ENCODE measurements around the gene RNF213.
"Not testable (repeated sequence)": the region's sequence is repeated elsewhere in the genome, so short reads cannot be mapped to it uniquely, and the experiment has no call there.

Gene RNF213

DNA sequence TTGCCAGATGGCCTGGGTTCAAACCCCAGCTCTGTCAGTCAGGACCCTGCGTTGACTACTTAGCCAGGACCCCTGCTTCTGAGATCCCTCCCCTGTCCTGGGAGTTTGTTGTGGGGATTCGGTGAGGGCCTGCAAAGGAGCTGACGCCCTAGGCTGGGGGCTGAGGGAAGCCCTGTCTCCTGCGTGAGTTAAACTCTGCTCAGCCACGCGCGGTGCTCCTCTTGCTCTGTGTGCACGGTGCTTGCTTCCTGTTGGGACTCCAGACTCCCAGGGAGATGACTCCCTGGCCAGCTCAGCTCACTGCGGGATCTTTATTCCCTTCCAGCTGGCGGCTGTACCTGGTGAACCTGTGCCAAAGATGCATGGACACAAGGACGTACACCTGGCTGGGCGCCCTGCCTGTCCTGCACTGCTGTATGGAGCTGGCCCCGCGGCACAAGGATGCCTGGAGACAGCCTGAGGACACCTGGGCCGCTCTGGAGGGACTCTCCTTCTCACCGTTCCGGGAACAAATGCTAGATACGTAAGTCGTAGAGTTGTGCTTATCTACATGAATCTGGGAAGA, 37.4 kb downstream of the RNF213 start:
- DNase-seq, result peak; percentile 24

DNA sequence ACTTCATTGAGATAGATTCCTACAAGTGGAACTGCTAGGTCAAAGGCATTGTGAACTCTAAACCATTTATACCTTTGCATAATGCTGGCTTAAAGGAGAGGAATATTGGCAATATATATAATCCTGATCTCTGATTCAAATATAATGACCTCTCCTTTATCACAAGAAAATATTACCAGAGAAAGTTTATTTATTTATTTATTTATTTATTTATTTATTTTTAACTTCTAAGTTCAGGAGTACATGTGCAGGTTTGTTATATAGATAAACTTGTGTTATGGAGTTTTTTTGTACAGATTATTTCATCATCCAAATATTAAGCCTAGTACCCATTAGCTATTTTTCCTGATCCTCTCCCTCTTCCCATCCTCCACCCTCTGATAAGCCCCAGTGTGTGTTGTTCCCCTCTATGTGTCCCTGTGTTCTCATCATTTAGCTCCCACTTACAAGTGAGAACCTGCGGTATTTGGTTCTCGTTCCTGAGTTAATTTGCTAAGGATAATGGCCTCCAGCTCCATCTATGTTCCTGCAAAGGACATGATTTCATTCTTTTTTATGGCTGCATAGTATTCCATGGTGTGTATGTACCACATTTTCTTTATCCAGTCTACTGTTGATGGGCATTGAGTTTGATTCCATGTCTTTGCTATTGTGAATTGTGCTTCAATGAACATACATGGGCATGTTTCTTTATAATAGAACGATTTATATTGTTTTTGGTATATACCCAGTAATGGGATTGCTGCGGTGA, 38.9 kb downstream of the RNF213 start:
- not testable (repeated sequence) for DNase-seq

DNA sequence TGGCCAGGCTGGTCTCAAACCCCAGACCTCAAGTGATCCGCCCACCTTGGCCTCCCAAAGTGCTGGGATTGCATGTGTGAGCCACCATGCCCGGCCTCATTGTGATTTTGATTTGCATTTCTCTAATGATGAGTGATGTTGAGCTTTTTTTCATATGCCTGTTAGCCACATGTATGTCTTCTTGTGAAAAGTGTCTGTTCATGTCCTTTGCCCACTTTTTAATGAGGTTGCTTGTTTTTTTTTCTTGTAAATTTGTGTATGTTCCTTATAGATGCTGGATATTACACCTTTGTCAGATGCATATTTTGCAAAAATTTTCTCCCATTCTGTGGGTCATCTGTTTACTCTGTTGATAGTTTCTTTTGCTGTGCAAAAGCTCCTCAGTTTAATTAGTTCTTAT, 40.1 kb downstream of the RNF213 start:
- DNase-seq, result not testable (repeated sequence)

DNA sequence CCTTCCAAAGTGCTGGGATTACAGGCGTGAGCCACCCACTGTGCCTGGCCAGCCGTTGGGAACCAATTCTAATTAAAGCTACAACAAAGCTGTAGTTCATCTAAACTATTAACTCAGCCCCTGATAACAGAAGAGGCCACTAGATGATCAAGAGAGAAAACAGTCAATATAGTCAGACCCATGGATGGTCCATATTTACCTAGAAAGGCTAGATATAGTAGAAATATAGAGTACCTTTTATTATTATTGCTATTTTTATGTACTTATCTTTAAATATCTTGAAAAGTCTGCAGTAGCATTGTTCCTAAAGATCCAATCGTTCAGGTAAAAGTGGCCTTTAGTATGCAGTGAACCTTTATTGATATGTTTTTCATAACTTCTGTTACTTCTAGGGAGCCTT, 43.2 kb downstream of the RNF213 start:
- DNase-seq, result no peak

DNA sequence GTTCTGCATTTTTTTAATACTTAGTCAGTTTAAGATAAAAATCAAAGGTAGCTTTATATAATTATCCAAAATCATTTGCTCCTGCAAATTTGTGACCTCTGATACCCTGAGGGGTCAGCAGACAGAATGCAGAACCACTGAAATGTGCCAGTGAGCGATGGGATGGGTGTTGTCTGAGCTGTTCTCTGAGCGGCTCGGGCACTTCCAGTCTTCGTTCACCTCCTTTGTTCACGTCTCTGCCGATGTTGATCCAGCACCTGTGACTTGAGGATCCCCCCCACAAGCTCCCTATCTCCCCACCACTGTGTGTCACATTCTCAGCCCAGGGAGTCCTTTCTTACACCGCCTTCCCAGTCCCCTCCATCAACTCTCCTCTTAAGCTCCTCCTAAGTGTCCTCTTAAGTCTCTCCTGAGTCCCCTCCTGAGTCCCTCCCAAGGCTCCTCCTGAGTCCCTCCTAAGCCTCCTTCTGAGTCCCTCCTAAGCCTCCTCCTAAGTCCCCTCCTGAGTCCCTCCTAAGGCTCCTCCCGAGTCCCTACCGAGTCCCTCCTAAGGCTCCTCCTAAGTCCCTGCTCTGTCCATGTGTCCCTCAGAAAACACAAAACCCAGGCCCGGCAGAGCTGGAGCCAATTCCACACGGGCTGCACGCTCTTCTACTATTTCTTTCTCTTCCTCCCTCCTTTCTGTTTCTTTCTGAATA, 47.5 kb downstream of the RNF213 start:
- no peak for DNase-seq

DNA sequence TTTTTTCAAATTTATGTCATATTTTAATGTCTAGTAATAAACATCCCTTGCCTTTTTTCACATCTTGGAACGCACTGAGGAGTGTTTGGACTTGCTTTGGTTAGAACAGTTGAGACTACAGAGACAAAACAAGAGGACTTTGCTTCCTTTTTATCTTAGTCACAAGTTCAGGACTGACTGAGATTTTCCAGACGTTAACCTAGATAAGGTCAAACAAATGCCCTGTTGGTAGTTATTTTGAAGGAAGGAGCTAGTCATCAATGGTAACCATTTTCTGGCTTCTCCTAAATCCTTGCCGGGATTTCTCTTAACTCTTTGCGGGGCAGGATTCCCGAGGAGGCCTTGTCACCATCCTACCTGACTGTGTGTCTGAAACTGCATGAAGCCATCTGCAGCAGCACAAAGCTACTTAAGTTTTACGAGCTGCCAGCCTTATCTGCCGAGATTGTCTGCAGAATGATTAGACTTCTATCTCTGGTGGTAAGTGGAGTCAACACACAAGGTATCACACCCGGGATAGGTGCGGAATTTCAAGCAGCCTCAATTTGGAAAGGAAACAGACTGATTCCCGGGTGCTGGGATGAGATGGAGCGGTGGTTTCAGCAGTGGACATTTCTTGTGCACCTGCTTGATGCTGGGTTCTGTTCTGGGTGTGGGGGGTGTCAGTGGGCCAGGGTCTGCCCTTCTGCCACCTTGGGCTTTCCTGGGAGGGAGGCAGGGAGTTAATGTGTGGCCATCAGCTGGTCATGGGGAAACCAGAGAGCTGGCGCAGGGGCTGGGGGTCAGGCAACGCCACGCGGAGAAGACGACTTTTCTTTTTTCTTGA, 48.3 kb downstream of the RNF213 start:
- DNase-seq, result no peak

DNA sequence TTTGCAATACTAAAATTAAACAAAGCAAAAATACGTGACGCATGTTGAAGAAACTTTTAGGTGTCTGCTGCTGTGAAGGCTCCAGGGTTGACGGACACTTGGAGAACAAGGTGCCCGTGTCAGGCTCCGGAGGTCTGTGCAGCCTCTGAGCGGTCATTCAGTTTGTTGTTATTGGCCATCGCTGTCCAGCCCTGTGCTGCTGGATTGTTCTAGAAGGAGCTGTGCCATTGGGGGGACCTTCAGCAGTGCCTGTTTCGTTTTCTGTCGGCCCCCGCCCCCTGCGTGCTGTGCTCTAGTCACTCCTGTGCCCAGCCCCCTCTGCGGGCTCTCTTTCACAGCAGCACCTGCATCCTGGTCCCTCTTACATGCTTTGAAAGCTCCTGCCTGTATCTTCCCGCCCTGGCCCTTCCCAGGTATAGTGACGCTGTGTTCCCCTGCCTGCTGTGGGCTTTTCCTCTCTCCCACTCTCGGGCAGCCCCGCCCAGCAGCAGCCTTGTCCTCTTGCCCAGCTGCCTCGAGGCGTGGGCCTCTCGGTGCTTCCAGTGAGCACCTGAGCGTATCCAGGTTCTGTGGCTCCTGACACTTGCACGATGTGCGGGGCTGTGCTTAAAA, 50.7 kb downstream of the RNF213 start:
- DNase-seq, result no peak

DNA sequence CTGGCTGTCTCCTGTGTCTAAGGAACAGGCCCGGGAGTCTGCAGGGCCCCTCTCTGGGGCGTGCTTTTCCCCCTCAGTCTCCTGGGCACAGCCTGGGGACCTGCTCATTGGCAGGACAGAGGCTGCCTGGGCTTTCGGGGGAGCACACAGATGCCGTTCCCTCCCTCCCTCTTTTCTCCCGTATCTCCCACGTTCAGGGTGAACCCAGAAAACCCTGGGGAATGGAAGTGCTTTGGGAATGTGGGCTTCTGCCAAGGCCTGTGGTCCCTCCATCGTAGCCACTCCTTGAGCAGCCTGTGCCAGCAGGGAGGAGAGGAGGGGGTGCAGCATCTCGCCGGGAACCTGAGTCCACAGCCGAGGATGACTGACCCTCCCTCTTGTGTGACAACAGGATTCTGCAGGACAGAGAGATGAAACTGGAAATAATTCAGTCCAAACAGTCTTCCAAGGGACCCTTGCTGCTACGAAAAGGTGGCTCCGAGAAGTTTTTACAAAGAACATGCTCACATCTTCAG, 52.0 kb downstream of the RNF213 start:
- no peak for DNase-seq

DNA sequence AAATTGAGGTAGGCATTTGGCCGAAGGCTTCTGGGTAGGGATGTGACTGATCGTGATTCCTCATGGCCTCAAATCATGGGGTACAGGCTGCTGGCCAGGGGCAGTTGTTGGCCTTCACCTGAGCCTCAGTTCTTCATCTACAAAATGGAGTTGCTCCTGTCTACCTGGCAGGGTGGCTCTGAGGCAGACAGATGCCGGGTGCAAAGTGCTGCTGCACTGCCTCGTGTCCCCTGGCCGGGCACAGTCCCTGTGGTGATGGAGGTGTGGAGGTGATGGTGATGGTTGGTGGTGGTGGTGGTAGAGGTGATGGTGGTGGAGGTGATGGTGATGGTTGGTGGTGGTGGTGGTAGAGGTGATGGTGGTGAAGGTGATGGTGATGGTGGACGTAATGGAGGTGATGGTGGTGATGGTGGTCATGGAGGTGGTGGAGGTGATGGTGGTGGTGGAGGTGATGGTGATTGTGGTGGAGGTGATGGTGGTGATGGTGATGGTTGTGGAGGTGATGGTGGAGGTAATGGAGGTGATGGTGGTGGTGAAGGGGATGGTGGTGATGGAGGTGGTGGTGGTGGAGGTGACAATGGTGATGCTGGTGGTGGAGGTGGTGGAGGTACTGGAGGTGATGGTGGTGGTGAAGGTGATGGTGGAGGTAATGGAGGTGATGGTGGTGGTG, 52.6 kb downstream of the RNF213 start:
- DNase-seq, result no peak

DNA sequence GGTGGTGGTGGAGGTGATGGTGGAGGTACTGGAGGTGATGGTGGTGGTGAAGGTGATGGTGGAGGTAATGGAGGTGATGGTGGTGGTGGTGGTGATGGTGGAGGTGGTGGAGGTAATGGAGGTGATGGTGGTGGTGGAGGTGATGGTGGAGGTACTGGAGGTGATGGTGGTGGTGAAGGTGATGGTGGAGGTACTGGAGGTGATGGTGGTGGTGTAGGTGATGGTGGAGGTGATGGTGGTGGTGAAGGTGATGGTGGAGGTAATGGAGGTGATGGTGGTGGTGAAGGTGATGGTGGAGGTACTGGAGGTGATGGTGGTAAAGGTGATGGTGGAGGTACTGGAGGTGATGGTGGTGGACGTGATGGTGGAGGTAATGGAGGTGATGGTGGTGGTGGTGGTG, 53.3 kb downstream of the RNF213 start:
- DNase-seq, result not testable (repeated sequence)

DNA sequence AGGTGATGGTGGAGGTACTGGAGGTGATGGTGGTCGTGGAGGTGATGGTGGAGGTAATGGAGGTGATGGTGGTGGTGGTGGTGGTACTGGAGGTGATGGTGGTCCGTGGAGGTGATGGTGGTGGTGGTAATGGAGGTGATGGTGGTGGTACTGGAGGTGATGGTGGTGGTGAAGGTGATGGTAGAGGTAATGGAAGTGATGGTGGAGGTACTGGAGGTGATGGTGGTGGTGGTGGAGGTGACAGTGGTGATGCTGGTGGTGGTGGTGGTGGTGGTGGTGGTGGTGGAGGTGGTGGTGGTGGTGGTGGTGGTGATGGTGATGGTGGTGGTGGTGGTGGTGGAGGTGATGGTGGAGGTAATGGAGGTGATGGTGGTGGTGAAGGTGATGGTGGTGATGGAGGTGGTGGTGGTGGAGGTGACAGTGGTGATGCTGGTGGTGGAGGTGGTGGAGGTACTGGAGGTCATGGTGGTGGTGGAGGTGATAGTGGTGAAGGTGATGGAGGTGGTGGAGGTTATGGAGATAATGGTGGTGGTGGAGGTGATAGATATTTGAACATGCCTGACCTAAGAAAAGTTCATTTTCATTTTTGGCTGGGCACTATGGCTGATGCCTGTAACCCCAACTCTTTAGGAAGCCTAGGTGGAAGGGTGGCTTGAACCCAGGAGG, 55.0 kb downstream of the RNF213 start:
- no peak for DNase-seq

DNA sequence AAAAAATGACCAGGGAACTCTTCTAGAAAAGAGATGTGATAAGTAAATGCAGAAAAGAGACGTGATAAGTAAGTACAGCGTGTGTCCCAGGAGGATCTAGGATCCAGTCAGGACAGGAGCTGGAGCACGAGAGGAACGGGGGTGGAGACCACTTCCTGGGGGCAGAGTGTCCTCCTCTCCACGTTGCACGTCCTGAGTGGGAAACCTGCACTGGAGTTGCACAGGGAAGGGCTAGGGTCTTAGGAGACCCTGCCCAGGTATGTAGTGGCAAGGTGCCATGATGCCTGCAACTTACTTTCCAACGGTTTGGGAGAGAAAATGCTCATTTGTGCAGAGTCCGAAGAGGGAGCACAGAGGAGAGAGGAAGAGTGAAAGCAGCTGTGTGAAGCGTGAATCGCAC, 55.8 kb downstream of the RNF213 start:
- DNase-seq, result no peak

DNA sequence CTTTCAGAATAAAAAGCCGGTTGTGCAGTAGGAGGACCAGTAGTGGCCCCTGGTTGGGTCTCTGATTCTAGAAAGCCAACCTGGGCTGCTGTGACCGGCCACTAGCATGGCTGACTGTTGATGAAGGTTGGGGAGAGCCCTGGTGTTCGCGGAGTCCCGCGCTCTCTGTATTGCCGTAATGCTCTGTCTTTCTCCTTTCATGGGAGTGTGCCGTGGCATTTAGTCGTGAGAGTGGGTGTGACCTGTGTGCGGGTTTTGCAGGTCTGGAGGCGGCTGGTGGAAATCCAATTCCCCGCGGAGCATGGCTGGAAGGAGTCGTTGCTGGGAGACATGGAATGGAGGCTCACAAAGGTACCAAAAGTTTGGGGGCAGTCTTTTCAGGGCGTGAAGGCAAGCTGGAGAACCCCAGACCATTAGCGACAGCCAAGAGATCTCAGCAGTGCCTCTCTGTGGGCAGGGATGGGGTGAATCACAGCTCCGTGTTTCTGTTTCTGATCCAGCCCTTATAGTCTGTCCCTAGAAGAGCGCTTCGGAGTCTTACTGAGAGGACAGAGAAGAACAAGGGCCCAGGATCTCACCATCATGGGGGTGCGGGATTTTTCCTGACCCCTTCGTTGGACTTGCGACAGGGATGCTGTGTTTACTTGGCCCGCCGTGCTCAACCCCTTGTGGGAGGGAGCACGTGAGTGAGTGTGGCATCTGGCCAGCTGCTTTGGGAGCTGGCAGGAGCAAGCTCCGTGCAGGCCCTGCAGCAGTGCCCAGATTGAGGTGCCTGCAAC, 56.5 kb downstream of the RNF213 start:
- DNase-seq, result no peak

DNA sequence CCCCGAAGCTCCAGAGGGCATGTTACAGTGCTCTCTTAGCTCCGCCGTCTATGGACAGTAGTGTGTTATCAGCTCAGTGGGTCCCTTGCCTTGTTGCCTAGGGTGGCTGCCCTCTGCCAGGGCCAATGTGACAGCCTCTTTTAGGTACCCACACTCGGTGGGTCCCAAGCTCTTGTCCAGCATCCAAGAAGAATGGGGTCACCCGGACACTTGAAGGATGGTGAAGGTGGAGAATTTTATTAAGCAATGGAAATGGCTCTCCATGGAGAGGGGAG, 57.0 kb downstream of the RNF213 start:
- no peak for DNase-seq

DNA sequence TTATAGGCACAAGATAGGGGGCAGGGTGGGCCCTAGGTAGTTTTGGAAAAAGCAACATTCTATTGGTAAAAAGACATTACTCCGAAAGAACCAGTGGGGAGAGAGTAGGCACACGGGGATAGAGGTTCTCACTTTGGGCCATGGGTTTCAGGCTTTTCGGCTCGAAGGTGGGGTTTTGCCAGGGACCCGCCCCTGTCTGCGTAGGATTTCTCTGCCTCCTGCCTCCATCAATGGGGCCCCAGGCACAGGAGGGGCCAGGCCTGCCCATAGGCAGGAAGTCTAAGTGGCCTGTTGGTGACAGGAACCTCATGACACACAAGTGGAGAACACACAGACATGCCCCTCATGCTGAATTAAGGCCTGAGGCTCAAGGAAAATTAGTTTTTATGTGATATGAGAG, 57.5 kb downstream of the RNF213 start:
- DNase-seq, result no peak

DNA sequence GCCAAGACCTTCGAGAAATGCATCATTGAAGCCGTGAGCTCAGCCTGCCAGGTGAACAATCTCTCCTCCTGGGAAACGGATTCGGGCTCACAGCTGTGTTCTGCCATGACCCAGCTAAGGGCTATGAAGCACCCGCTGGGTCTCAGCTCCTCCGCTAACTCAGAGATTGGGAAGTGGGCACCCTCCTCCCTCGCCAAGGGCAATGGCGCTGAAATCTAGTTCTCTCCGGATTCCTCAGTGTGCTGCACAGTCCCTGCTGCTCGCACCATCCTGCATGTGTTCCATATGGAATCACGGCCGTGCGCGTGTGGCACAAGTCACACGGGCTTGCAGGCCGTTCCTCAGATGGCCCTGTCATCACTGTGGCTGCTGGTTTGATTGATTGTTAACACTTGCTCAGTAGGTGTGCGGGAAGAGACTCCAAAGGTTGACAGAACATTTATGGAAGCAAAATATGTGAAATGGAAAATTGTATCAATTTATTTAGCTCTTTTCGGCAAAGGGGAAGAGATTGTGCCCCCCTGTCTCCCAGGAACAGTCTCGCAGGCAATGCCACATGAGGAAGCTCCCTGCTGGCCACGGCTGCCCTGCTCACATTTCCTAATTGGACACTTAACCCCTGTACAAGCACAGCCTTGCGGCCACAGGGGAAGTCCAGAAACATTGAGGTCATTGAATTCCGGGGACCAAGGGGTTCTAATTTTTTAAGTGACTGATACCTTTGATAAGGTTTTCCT, 58.8 kb downstream of the RNF213 start:
- DNase-seq, result no peak

DNA sequence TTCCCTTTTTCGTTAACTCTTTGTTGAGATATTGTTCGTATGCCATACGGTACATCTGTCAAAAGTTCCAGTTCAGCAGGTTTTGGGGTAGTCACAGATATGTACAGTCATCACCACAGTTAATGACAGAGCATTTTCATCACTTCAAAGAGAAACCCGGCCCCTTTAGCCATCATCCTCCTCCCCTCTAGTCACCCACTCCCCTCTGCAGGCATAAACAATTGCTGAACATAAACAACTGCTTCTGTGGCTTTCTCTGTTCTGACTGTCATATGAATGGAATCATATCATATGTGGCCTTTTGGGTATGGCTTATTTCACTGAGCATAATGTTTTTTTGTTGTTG, 59.3 kb downstream of the RNF213 start:
- no peak for DNase-seq

DNA sequence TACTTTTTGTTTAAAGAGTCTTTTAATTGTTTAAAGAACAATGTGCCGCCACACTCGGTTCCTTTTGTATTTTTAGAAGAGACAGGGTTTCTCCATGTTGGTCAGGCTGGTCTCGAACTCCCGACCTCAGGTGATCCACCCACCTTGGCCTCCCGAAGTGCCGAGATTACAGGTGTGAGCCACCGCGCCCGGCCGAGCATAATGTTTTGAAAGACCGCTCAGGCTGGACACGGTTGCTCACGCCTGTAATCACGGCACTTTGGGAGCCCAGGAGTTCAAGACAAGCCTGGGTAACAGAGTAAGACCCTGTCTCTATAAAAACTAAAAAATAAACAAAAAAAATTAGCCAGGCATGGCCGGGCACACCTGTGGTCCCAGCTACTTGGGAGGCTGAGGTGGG, 59.8 kb downstream of the RNF213 start:
- no peak for DNase-seq

DNA sequence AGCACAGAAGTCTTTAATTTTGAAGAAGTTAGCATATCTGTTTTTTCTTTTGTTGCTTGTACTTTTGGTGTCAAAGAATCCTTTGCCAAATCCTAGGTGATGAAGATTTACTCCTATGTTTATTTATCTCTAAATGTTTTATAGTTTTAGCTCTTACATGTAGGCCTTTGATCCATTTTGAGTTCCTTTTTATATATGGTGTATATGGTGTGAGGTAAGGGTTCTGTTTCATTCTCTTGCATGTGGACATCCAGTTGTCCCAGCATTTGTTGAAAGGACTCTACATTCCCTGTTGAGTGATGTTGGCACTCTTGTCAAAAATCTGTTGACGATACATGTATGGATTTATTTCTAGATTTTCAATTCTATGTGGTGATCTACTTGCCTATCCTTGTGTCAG, 62.2 kb downstream of the RNF213 start:
- no peak for DNase-seq

DNA sequence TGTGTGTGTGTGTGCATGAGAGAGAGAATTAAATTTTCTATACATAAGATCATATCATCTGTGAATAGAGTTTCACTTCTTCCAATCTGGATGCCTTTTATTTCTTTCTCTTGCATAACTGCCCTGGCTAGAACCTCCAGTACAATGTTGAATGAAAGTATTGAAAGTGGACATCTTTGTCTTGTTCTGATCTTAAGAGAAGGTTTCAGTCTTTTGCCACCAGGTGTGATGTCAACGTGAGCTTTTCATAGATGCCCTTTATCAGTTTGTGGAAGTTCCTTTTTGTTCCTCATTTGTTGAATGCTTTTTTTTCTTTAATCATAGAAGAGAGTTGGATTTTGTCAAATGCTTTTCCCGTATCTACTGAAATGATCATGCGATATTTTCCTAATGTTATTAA, 63.3 kb downstream of the RNF213 start:
- no peak for DNase-seq

DNA sequence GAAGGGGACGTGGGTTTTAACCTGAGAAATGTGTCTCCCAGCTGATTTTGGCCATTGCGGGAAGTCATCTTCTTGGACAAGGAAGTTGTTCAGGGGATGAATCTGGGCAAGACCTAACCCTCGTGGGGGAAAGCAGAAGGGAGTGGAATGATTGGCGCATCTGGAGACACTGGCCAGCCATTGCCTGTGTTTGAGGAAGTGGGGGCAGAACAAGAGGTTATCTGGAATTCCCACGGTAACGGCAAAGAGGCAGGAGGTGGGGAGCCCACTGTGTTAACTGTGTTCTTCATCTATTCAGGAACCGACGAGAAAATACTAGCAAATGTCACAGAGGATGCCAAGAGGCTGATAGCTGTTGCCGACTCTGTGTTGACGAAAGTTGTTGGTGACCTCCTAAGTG, 66.9 kb downstream of the RNF213 start:
- DNase-seq, result no peak
